ENCODE data around the gene HNF1A. TPM values are rescaled to one million over a fixed set of nuclear protein-coding genes. Genes with fewer than 3 reads are reported as not detected.

Gene HNF1A
- total and polyA plus RNA-seq, 2 of the 4 experiments (the other 2 are of a cell fraction), result under 0.01 TPM; not detected in 1

DNA sequence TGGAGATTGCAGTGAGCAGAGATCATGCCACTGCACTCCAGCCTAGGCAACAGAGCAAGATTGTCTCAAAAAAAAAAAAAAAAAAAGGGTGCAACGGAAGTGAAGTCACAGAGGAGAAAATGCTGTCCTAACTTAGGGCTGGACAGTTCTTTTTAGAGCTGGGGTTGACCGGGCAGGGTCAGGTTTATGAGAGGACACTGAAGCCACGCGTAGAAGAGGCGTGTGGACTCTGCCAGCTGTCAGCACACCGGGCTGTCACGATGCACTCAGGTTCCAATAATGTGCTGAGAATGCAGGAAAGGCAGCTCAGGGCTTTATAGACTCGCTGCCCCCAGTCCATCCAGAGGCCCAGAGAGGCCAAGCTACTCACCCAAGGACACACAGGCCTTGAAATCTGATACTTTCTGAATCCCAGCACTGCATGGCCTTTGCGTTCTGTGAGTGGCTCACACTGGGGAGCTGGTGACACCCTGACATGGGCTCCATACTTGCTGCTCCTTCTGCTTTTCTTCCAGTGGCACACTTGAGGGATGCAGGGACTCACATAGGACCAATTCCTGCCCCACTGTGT, 45.3 kb upstream of the HNF1A start:
- no peak overlapping the region for H4K91ac ChIP-seq (ENCODE audit: insufficient read depth, low read depth, low read length)
- 45% methylated on average over 2 of the region's 9 CpGs; no CpG with 5 or more reads in 1 of the 2 experiments for WGBS, 2 experiments (ENCODE audit: extremely low coverage in 2 of 2, insufficient read length in 1 of 2)
- H3K14ac ChIP-seq (replicated peaks; ENCODE audit: low read depth, low read length), result no peak overlapping the region
- in situ Hi-C loops (cut with MboI; ENCODE audit: low sequenced_read_pairs), result no loop called here
- no peak overlapping the region for H2BK120ac ChIP-seq (ENCODE audit: low read depth, low read length)
- H3K27me3 ChIP-seq (ENCODE audit: control insufficient read depth, insufficient read depth, low read length), result peaks cover 3% of the 10 kb centered on the region; the same call in 1 of the 2 replicates
- H2BK5ac ChIP-seq (ENCODE audit: low read depth, low read length, poor library complexity, severe bottlenecking), result no peak overlapping the region
- H3K9me1 ChIP-seq (ENCODE audit: insufficient read depth, low read length), result no peaks in the 10 kb centered on the region; the same call in 1 of the 2 replicates
- intact Hi-C loops (cut with micrococcal nuclease), result no loop called here
- H4K8ac ChIP-seq (ENCODE audit: low read depth in 2 of 2, low read length in 2 of 2), result no peak overlapping the region
- no TSS peak for BruUV-seq (replicated peaks)
- H3K79me1 ChIP-seq (ENCODE audit: low read depth in 1 of 2, low read length in 2 of 2), result no peaks in the 10 kb centered on the region
- CTCF ChIA-PET, result interaction anchor here (0.7 to 1.0 kb wide), 2 partner anchors 11 to 1136 kb away, joined by 4 read pairs; no protein-coding TSS in a partner anchor
- TF ChIP-seq BHLHE40 (IDR thresholded peaks at IDR 0.05; ENCODE audit: low read depth, low read length) (no peak), RCOR1 (IDR thresholded peaks at IDR 0.05; ENCODE audit: insufficient replicate concordance, low read length) (no peak), NFE2L2 (IDR thresholded peaks at IDR 0.05; ENCODE audit: low read depth, low read length) (no peak), RAD21 (IDR thresholded peaks at IDR 0.05; ENCODE audit: low read length) (no peak), RFX5 (IDR thresholded peaks at IDR 0.05; ENCODE audit: low read depth, low read length) (no peak), CEBPB (IDR thresholded peaks at IDR 0.05; ENCODE audit: low read depth, low read length) (no peak), MXI1 (IDR thresholded peaks at IDR 0.05; ENCODE audit: borderline replicate concordance, low read depth, low read length) (no peak), MAFK (IDR thresholded peaks at IDR 0.05; ENCODE audit: low read depth, low read length) (no peak), SMC3 (IDR thresholded peaks at IDR 0.05; ENCODE audit: low read depth, low read length) (no peak), POLR2A (IDR thresholded peaks at IDR 0.05; ENCODE audit: low read depth, low read length) (no peak), CHD1 (IDR thresholded peaks at IDR 0.05; ENCODE audit: low read depth, low read length) (no peak), MAZ (IDR thresholded peaks at IDR 0.05; ENCODE audit: borderline replicate concordance, low read depth, low read length) (no peak), FOS (IDR thresholded peaks at IDR 0.05; ENCODE audit: low read depth, low read length) (no peak)
- TF ChIP-seq, protein P1, sequence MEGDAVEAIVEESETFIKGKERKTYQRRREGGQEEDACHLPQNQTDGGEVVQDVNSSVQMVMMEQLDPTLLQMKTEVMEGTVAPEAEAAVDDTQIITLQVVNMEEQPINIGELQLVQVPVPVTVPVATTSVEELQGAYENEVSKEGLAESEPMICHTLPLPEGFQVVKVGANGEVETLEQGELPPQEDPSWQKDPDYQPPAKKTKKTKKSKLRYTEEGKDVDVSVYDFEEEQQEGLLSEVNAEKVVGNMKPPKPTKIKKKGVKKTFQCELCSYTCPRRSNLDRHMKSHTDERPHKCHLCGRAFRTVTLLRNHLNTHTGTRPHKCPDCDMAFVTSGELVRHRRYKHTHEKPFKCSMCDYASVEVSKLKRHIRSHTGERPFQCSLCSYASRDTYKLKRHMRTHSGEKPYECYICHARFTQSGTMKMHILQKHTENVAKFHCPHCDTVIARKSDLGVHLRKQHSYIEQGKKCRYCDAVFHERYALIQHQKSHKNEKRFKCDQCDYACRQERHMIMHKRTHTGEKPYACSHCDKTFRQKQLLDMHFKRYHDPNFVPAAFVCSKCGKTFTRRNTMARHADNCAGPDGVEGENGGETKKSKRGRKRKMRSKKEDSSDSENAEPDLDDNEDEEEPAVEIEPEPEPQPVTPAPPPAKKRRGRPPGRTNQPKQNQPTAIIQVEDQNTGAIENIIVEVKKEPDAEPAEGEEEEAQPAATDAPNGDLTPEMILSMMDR (conservative IDR thresholded peaks at IDR 0.05; ENCODE audit: low read depth, low read length), result no peak
- TF ChIP-seq, protein P2, sequence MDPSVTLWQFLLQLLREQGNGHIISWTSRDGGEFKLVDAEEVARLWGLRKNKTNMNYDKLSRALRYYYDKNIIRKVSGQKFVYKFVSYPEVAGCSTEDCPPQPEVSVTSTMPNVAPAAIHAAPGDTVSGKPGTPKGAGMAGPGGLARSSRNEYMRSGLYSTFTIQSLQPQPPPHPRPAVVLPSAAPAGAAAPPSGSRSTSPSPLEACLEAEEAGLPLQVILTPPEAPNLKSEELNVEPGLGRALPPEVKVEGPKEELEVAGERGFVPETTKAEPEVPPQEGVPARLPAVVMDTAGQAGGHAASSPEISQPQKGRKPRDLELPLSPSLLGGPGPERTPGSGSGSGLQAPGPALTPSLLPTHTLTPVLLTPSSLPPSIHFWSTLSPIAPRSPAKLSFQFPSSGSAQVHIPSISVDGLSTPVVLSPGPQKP (IDR thresholded peaks at IDR 0.05; ENCODE audit: borderline replicate concordance, low read depth, low read length), result no peak
- TF ChIP-seq, protein P3, sequence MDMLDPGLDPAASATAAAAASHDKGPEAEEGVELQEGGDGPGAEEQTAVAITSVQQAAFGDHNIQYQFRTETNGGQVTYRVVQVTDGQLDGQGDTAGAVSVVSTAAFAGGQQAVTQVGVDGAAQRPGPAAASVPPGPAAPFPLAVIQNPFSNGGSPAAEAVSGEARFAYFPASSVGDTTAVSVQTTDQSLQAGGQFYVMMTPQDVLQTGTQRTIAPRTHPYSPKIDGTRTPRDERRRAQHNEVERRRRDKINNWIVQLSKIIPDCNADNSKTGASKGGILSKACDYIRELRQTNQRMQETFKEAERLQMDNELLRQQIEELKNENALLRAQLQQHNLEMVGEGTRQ (IDR thresholded peaks at IDR 0.05; ENCODE audit: low read depth, low read length), result no peak
- H2BK20ac ChIP-seq (ENCODE audit: low read depth, low read length), result no peak overlapping the region
- dilution Hi-C loops (cut with HindIII; ENCODE audit: low sequenced_read_pairs, unreplicated experiment), result no loop called here
- no peak overlapping the region for H4K5ac ChIP-seq (ENCODE audit: low read depth, low read length)
- H2AK9ac ChIP-seq (replicated peaks; ENCODE audit: low read depth, low read length, poor library complexity), result peak overlapping the region; percentile 16
- H2AK5ac ChIP-seq (ENCODE audit: low read depth, low read length), result no peak overlapping the region
- H2BK15ac ChIP-seq (ENCODE audit: low read depth, low read length), result no peak overlapping the region
- H3K4me1 ChIP-seq (ENCODE audit: control insufficient read depth, insufficient read depth, low read length), result no peaks in the 10 kb centered on the region
- H2AFZ ChIP-seq (replicated peaks; ENCODE audit: low read length, poor library complexity), result no peak overlapping the region
- H3K9ac ChIP-seq (ENCODE audit: low read depth, low read length), result no peak overlapping the region
- POLR2A ChIA-PET (ENCODE audit: unreplicated experiment), result no interaction called here
- no peak for ATAC-seq (ENCODE audit: low read depth)
- H3K4me2 ChIP-seq (ENCODE audit: low read depth, low read length), result no peak overlapping the region
- no peak overlapping the region for H3K18ac ChIP-seq (ENCODE audit: low read depth, low read length)
- DNase-seq, result no peak
- no peaks in the 10 kb centered on the region for H3K36me3 ChIP-seq (ENCODE audit: control insufficient read depth, insufficient read depth, low read length)
- H4K20me1 ChIP-seq (ENCODE audit: insufficient read depth, low read length), result no peaks in the 10 kb centered on the region
- H3K4ac ChIP-seq (ENCODE audit: low read depth, low read length), result no peak overlapping the region
- no peak overlapping the region for H3K56ac ChIP-seq (ENCODE audit: extremely low read depth, insufficient read depth, low read length)
- no peak overlapping the region for H3K4me3 ChIP-seq (ENCODE audit: insufficient read depth, low read depth, low read length)
- no peak overlapping the region for H3K23ac ChIP-seq (ENCODE audit: low read depth, low read length)
- no peak overlapping the region for H3K27ac ChIP-seq (ENCODE audit: insufficient read depth, low read length)
- no peaks in the 10 kb centered on the region for H3K9me3 ChIP-seq (ENCODE audit: control insufficient read depth, insufficient read depth, low read length)

All from IMR-90 (cell line).